Measurements from ENCODE around the gene GRIK1. TPM values are rescaled to one million over a fixed set of nuclear protein-coding genes. Genes with fewer than 3 reads are reported as not detected.

GRIK1 gene
- total RNA-seq, 1 experiment from 2014 or later, result 0.09 TPM

GRCh38 chr21:29851611-29852010, 88.2 kb downstream of the GRIK1 start:
- H3K4me1 Mint-ChIP-seq, result peaks cover 15% of the 10 kb centered on the region
- no peak for DNase-seq (ENCODE audit: low spot score)
- H3K4me3 Mint-ChIP-seq, result no peak overlapping the region
- H3K9me3 Mint-ChIP-seq, result no peaks in the 10 kb centered on the region
- CTCF ChIA-PET, result interaction anchor here (1.1 kb wide), 3 partner anchors 352 to 475 kb away, joined by 3 to 4 read pairs (median 4); no protein-coding TSS in a partner anchor
- TF ChIP-seq AFF4 (CRISPR knock-in tag; IDR thresholded peaks at IDR 0.05; ENCODE audit: borderline replicate concordance), result no peak
- TF ChIP-seq GRHL2 (CRISPR knock-in tag; IDR thresholded peaks at IDR 0.05; ENCODE audit: insufficient replicate concordance, severe bottlenecking), result no peak
- no peak for TF ChIP-seq E2F1 (CRISPR knock-in tag; IDR thresholded peaks at IDR 0.05)
- no peak for TF ChIP-seq TCF7 (CRISPR knock-in tag; IDR thresholded peaks at IDR 0.05; ENCODE audit: low read depth)
- no peak for TF ChIP-seq NR2C2 (CRISPR knock-in tag; IDR thresholded peaks at IDR 0.05)
- no peak for TF ChIP-seq CTCF (IDR thresholded peaks at IDR 0.05)
- TF ChIP-seq ZNF138 (CRISPR knock-in tag; conservative IDR thresholded peaks at IDR 0.05), result no peak
- TF ChIP-seq FOXK1 (CRISPR knock-in tag; IDR thresholded peaks at IDR 0.05), result no peak
- TF ChIP-seq SMAD4 (CRISPR knock-in tag; IDR thresholded peaks at IDR 0.05), result no peak
- POLR2A ChIA-PET, result no interaction called here
- H3K36me3 Mint-ChIP-seq, result no peaks in the 10 kb centered on the region
- no peak overlapping the region for H3K27ac Mint-ChIP-seq
- ATAC-seq, result no peak
- H3K27me3 Mint-ChIP-seq (ENCODE audit: low read depth), result no peaks in the 10 kb centered on the region

GRCh38 chr21:29849735-29850176, 90.0 kb downstream of the GRIK1 start:
- Mint-ChIP-seq H3K27me3 (ENCODE audit: low read depth) (no peaks in the 10 kb centered on the region), H3K36me3 (no peaks in the 10 kb centered on the region), H3K27ac (no peak overlapping the region), H3K4me3 (no peak overlapping the region), H3K4me1 (peaks cover 15% of the 10 kb centered on the region), H3K9me3 (no peaks in the 10 kb centered on the region)
- CTCF ChIA-PET, result interaction anchor here (0.6 to 1.8 kb wide), 12 partner anchors 9 to 488 kb away, joined by 3 to 14 read pairs (median 3); no protein-coding TSS in a partner anchor
- peak; percentile 52 for DNase-seq (ENCODE audit: low spot score)
- POLR2A ChIA-PET, result interaction anchor here (0.6 kb wide), 1 partner anchor 74 kb away, joined by 3 read pairs; no protein-coding TSS in a partner anchor
- TF ChIP-seq NR3C1 (CRISPR knock-in tag; conservative IDR thresholded peaks at IDR 0.05; ENCODE audit: low read depth), result no peak
- peak; percentile 68 for TF ChIP-seq CTCF (IDR thresholded peaks at IDR 0.05)
- ATAC-seq, result peak; percentile 100

- Mint-ChIP-seq H3K4me1 (peaks cover 10% of the 10 kb centered on the region), H3K36me3 (no peaks in the 10 kb centered on the region), H3K9me3 (no peaks in the 10 kb centered on the region), H3K4me3 (no peak overlapping the region), H3K27me3 (ENCODE audit: low read depth) (no peaks in the 10 kb centered on the region), H3K27ac (no peak overlapping the region)
- ChIA-PET POLR2A (no interaction called here), CTCF (no interaction called here)
- ATAC-seq (no peak), DNase-seq (ENCODE audit: low spot score) (no peak)
- TF ChIP-seq NFE2L1 (CRISPR knock-in tag; IDR thresholded peaks at IDR 0.05) (no peak), ZSCAN18 (CRISPR knock-in tag; IDR thresholded peaks at IDR 0.05) (no peak), MYBL2 (CRISPR knock-in tag; IDR thresholded peaks at IDR 0.05) (no peak), USF2 (CRISPR knock-in tag; IDR thresholded peaks at IDR 0.05) (no peak), IRF2 (CRISPR knock-in tag; IDR thresholded peaks at IDR 0.05; ENCODE audit: borderline replicate concordance, low read depth) (no peak), E2F4 (CRISPR knock-in tag; IDR thresholded peaks at IDR 0.05; ENCODE audit: borderline replicate concordance, low read depth) (no peak), SOX15 (CRISPR knock-in tag; IDR thresholded peaks at IDR 0.05) (no peak)
These were observed 96.0 kb downstream of the GRIK1 start for GRCh38 chr21:29843804-29844203.
